Heart left ventricle (tissue), 16 donors: Measurements from ENCODE around the gene PAF1. TPM values are rescaled to one million over a fixed set of nuclear protein-coding genes. Genes with fewer than 3 reads are reported as not detected.

ENCODE experiments used
- ATAC-seq, 4 donors: fragments of 200-7000 bp; cut with Tn5 transposase; one replicate each; pipeline ENCODE4 v1.9.1; 2020 to 2022; ENCODE audit warnings: moderate library complexity in 4 of 4, mild to moderate bottlenecking in 3 of 4, moderate number of reproducible peaks in 1 of 4
- DNase-seq, 5 donors: peaks; one replicate each; pipeline ENCODE4 v3.0.0-alpha.2; 2020
- H3K27ac ChIP-seq, 12 donors: fragments of 200-600 bp; sonication (generic) in 4 of 12; one replicate each; pipeline versions ENCODE4 v1.5.0 to v1.8.0; 2016 to 2022; ENCODE audit warnings: mild to moderate bottlenecking in 2 of 12
- H3K27me3 ChIP-seq, 9 donors: fragments of 200-600 bp; sonication (generic) in 2 of 9; one replicate each; pipeline versions ENCODE4 v1.5.1 to v1.8.0; 2016 to 2022; ENCODE audit warnings: mild to moderate bottlenecking in 3 of 9
- H3K36me3 ChIP-seq, 9 donors: fragments of 200-600 bp; sonication (generic) in 2 of 9; one replicate each; pipeline versions ENCODE4 v1.5.0 to v1.8.0; 2018 to 2022; ENCODE audit warnings: mild to moderate bottlenecking in 2 of 9
- H3K4me1 ChIP-seq, 12 donors: fragments of 200-600 bp; sonication (generic) in 4 of 12; one replicate each; pipeline versions ENCODE4 v1.5.0 to v1.8.0; 2016 to 2022; ENCODE audit warnings: mild to moderate bottlenecking in 3 of 12
- H3K4me3 ChIP-seq, 12 donors: fragments of 200-600 bp; sonication (generic) in 4 of 12; one replicate each; pipeline versions ENCODE4 v1.5.0 to v1.8.0; 2017 to 2022; ENCODE audit warnings: mild to moderate bottlenecking in 9 of 12, moderate library complexity in 4 of 12
- H3K9me3 ChIP-seq, 12 donors: fragments of 200-600 bp; sonication (generic) in 4 of 12; one replicate each; pipeline versions ENCODE4 v1.5.0 to v1.8.0; 2016 to 2022; ENCODE audit warnings: mild to moderate bottlenecking in 1 of 12
- POLR2A ChIP-seq, 2 donors: fragments of 450-650 bp; IDR thresholded peaks; one replicate each; pipeline ENCODE4 v1.6.1; 2017; ENCODE audit warnings: antibody characterized with exemption in 2 of 2, mild to moderate bottlenecking in 2 of 2, moderate library complexity in 2 of 2
- WGBS, 4 donors: extraction: QIAGEN DNeasy Blood & Tissue Kit in 2 of 4; methylation state at CpG; one replicate each; pipeline versions ENCODE4 v1.1.5 to v1.1.7; 2013 to 2018; 5-methylcytosine and 5-hydroxymethylcytosine counted together
- intact Hi-C, 10 donors: fragments of 100-400 bp; cut with DNase I; formaldehyde crosslinking; loops; one replicate each; pipeline versions ENCODE4 v1.11.1 to v1.14.2; 2022
- polyA plus RNA-seq, 2 donors: library from polyadenylated mRNA; stranded (reverse); fragments of 200-250 nt; gene quantifications; one replicate each; pipeline ENCODE4 v1.2.3, GENCODE V29; 2013
- total RNA-seq, 9 donors: library from RNA; depleted of rRNA in 2 of 9; stranded (reverse); fragments of >200 nt in 2 of 9; fragmentation: NEBNext Ultra II Directional in 3 of 9; extraction: Animal tissue kit (Norgen Biotek cat#: 25700) in 3 of 9; gene quantifications; one replicate each; pipeline versions ENCODE4 v1.1.0 to v1.2.4, GENCODE V29; 2016 to 2023
- TF ChIP-seq, protein P1 (sequence below), 12 donors: fragments of 200-600 bp; sonication (generic) in 4 of 12; IDR thresholded peaks; one replicate each; pipeline versions ENCODE4 v1.5.0 to v1.8.0; 2018 to 2022; ENCODE audit warnings: antibody characterized with exemption in 12 of 12, mild to moderate bottlenecking in 5 of 12
- donor health status: ischemic (EF 13 %, LVEDD 7.1; RV severe dilation, severe dysfunction).
- donor health status: healthy with polysubstance abuse.
- donor health status: DM: no; HTN: yes; CAD: no.
- donor health status: DM: no; HTN: no; CAD: no.
- donor health status: ischemic (EF 25% LVEDD 6.9; RV normal size, moderate dysfunction).
- donor health status: ischemic (EF 25% LVEDD 5.7; RV mildly dilated, moderate dysfunction).
- donor health status: healthy.
- donor health status: DM: yes; HTN: yes; CAD: no.
- donor health status: ischemic (EF 35%, LVEDD 5.7; RV mildly dilated, moderate dysfunction).
- donor health status: nonischemic (EF 11% LVEDD 7.7; RV severe dilation, severe dysfunction).
- donor health status: DM: yes; HTN: yes; CAD: no.
- donor health status: PGD.
- donor health status: ischemic (EF 29% LVEDD 5.4; RV normal size, mild dysfunction).
- donor health status: nonischemic (EF 23%, LVEDD 6.1; RV moderate dilation, normal function).

The PAF1 gene
- total and polyA plus RNA-seq, 11 donors = 32.5 to 75.7 (median 40.7) TPM

DNA sequence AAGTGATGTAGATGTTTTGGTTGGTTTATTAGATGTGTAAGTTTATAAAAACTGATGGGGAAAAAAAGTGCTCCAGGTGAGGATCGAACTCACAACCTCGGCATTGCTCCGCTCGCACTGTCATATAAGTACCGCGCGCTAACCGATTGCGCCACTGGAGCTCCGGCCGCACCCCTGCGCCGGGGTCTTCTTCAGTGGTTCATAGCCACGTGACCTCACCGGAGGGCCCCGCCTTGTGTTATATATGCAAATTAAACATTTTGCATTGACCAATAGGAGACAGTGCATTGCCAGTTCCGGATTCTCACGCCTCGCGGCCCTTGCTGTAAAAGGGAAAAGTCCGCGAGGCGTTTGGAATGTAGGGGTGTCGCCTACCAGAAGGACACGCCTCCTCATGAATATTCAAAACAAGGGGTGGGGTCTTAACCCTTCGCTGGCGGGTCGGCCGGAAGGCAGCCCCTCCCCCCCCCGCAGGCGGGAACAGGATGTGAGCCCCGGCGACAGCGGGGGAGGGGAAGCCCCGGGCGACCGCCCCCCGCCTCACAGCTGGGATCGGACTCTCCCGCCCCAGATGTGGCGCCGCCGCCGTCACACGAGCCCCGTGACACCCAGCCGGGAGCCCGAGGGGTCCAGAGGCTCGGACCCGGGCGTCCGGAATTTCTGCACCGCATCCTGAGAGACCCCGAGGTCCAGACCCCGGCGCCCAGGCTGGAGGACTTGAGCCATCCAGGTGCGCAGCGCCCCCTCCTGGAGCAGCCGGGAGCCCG, 21.4 kb upstream of the PAF1 start, which contains the start of gene PLEKHG2:
TSS of gene PLEKHG2 (plus strand) at position 570 of the 767 bp plus-strand sequence. CDS start 1,418 bp downstream, outside the sequence.
- peaks cover 0 to 5% (median 0%) of the 10 kb centered on the region in 9 donors for H3K27me3 ChIP-seq
- no peaks in the 10 kb centered on the region for H3K9me3 ChIP-seq
- peak within 1 kb of the TSS; percentile 61 to 100 (median 85) for H3K4me3 ChIP-seq
- ATAC-seq = peak; percentile 65 to 72 (median 71)
- WGBS, 4 donors = 0 to 1% (median 0%) methylated on average over 30 to 60 of the region's 60 CpGs
- H3K4me1 ChIP-seq = peaks cover 7 to 65% (median 37%) of the 10 kb centered on the region in 12 donors
- TF ChIP-seq, protein P1, sequence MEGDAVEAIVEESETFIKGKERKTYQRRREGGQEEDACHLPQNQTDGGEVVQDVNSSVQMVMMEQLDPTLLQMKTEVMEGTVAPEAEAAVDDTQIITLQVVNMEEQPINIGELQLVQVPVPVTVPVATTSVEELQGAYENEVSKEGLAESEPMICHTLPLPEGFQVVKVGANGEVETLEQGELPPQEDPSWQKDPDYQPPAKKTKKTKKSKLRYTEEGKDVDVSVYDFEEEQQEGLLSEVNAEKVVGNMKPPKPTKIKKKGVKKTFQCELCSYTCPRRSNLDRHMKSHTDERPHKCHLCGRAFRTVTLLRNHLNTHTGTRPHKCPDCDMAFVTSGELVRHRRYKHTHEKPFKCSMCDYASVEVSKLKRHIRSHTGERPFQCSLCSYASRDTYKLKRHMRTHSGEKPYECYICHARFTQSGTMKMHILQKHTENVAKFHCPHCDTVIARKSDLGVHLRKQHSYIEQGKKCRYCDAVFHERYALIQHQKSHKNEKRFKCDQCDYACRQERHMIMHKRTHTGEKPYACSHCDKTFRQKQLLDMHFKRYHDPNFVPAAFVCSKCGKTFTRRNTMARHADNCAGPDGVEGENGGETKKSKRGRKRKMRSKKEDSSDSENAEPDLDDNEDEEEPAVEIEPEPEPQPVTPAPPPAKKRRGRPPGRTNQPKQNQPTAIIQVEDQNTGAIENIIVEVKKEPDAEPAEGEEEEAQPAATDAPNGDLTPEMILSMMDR (IDR thresholded peaks at IDR 0.05) = peak; percentile 75 to 98 (median 89)
- peak in 1 of 2 donors; percentile 80 for TF ChIP-seq POLR2A (IDR thresholded peaks at IDR 0.05)
- peak within 1 kb of the TSS; percentile 94 to 100 (median 99) for H3K27ac ChIP-seq
- DNase-seq = peak; percentile 97 to 98 (median 97)
- intact Hi-C loops = loop anchor here in 8 of 10 donors (1.0 to 10.0 kb wide), 12 partner anchors 15 to 290 kb away; partner anchors contain the start of genes PAK4 (in 2 of the 8), RPS16 (in 2 of the 8), SAMD4B (in 2 of the 8) and EID2B (in 1 of the 8)
- H3K36me3 ChIP-seq = peaks cover 3 to 32% (median 25%) of the 10 kb centered on the region in 9 donors

DNA sequence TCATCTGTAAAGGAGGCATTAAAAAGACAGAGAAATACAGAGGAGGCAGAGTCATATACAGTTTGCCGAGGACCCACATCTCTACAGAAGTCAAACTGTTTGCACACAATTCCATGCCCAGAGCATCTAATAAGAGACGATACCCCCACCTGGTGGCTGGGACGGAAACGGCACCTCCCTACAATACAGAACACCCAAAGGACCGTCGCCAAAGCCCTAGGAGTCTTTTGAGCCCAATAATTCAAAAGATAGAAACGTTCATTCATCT, 20.9 kb upstream of the PAF1 start:
- TF ChIP-seq, protein P1 (IDR thresholded peaks at IDR 0.05) = peak; percentile 87 to 99 (median 94)
- TF ChIP-seq POLR2A (IDR thresholded peaks at IDR 0.05) = no peak
- H3K36me3 ChIP-seq = peaks cover 3 to 27% (median 20%) of the 10 kb centered on the region in 9 donors
- H3K27me3 ChIP-seq = peaks cover 0 to 5% (median 0%) of the 10 kb centered on the region in 9 donors
- peak; percentile 28 to 53 (median 36) for ATAC-seq
- intact Hi-C loops = loop anchor here in 8 of 10 donors (1.0 to 10.0 kb wide), 14 partner anchors 9 to 289 kb away; partner anchors contain the start of genes PAK4 (in 2 of the 8), RPS16 (in 2 of the 8), SAMD4B (in 2 of the 8) and EID2B (in 1 of the 8)
- peak overlapping the region in 10 of 12 donors; percentile 10 to 100 (median 86) for H3K4me3 ChIP-seq
- DNase-seq = peak; percentile 88 to 94 (median 90)
- H3K27ac ChIP-seq = peak overlapping the region; percentile 94 to 100 (median 99)
- H3K4me1 ChIP-seq = peaks cover 7 to 60% (median 36%) of the 10 kb centered on the region in 12 donors
- 0 to 1% (median 0%) methylated on average over 7 of the region's 7 CpGs for WGBS, 4 donors
- no peaks in the 10 kb centered on the region for H3K9me3 ChIP-seq

DNA sequence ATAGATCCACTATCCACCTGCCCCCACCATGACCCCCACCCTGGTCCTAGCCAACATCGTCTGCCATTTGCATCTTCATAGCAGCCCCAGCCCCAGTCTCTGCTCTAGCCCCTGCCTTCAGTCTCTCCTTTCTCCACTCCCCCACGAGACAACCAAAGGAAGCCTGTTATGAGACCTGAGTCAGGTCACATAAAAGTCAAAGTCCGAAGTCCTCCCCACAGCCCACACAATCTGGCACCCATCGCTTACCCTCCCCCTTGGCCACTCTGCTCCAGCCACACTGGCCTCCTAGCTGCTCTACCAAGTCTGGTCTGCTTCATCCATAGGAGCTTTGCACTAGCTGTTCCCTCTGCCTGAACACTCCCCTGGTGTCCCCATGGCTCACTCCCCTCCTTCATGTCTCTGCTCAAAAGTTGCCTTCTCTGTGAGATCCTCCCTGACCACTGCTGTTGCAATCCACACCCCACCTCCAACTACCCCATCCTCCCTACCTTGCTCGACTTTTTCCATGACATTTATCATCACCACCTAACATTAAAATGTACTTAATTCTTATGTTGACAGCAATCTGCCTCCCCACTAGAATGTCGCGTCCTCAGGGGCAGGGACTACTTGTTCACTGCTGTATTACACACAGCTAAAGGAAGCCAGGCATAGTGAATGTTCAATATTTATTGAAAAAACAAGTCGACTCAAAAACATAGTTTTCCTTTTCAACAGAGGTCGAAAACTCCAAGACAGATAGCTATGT, 20.4 kb upstream of the PAF1 start:
- peak overlapping the region; percentile 94 to 100 (median 99) for H3K27ac ChIP-seq
- peaks cover 7 to 58% (median 35%) of the 10 kb centered on the region in 12 donors for H3K4me1 ChIP-seq
- intact Hi-C loops = loop anchor here in 6 of 10 donors (1.0 to 10.0 kb wide), 8 partner anchors 9 to 289 kb away; partner anchors contain the start of genes PAK4 (in 2 of the 6), EID2B (in 1 of the 6) and SAMD4B (in 1 of the 6)
- peak overlapping the region in 9 of 12 donors; percentile 79 to 100 (median 95) for H3K4me3 ChIP-seq
- DNase-seq (peak in 2 of 5 donors; percentile 62 to 68), ATAC-seq (no peak)
- no peak for TF ChIP-seq POLR2A (IDR thresholded peaks at IDR 0.05)
- TF ChIP-seq, protein P1 (IDR thresholded peaks at IDR 0.05) = no peak
- 15 to 26% (median 19%) methylated on average over 9 of the region's 9 CpGs for WGBS, 4 donors
- H3K27me3 ChIP-seq = peaks cover 0 to 5% (median 0%) of the 10 kb centered on the region in 9 donors
- peaks cover 3 to 26% (median 19%) of the 10 kb centered on the region in 9 donors for H3K36me3 ChIP-seq
- no peaks in the 10 kb centered on the region for H3K9me3 ChIP-seq
